KMS-11 (cell line): ENCODE data around the gene RAB33B.

Experiments used
- H2AFZ ChIP-seq: fragments of 200-600 bp; sonication (generic); 2 replicates; pipeline ENCODE4 v1.6.1; 2016; ENCODE audit warnings: antibody characterized with exemption, mixed run types, low read depth
- H3K27ac ChIP-seq: fragments of 200-600 bp; sonication (generic); 2 replicates; pipeline ENCODE4 v1.6.1; 2016; ENCODE audit warnings: mild to moderate bottlenecking, mixed run types
- H3K27me3 ChIP-seq: fragments of 200-600 bp; sonication (generic); 2 replicates; pipeline ENCODE4 v1.6.1; 2017; ENCODE audit warnings: mild to moderate bottlenecking, low read depth, mixed run types, moderate library complexity; ENCODE audit not compliant: insufficient read depth
- H3K36me3 ChIP-seq: fragments of 200-600 bp; sonication (generic); 2 replicates; pipeline ENCODE4 v1.6.1; 2017; ENCODE audit warnings: mild to moderate bottlenecking, mixed run types; ENCODE audit not compliant: insufficient read depth
- H3K4me1 ChIP-seq: fragments of 200-600 bp; sonication (generic); 2 replicates; pipeline ENCODE4 v1.6.1; 2016; ENCODE audit warnings: mild to moderate bottlenecking, low read depth, mixed run types; ENCODE audit not compliant: poor library complexity, severe bottlenecking
- H3K4me2 ChIP-seq: fragments of 200-600 bp; sonication (generic); 2 replicates; pipeline ENCODE4 v1.7.0; 2016; ENCODE audit warnings: mild to moderate bottlenecking, mixed run types
- H3K4me3 ChIP-seq: fragments of 200-600 bp; sonication (generic); IDR thresholded peaks from 2 replicates; pipeline ENCODE4 v1.6.1; 2017; ENCODE audit warnings: low read depth, low read length, mixed read lengths; ENCODE audit not compliant: insufficient read depth
- H3K79me2 ChIP-seq: fragments of 200-600 bp; sonication (generic); 2 replicates; pipeline ENCODE4 v1.6.1; 2016; ENCODE audit warnings: low read depth, mixed run types; ENCODE audit not compliant: insufficient read depth
- H3K9ac ChIP-seq: fragments of 200-600 bp; sonication (generic); 2 replicates; pipeline ENCODE4 v1.6.1; 2016; ENCODE audit warnings: mild to moderate bottlenecking, mixed run types
- H4K20me1 ChIP-seq: fragments of 200-600 bp; sonication (generic); 2 replicates; pipeline ENCODE4 v1.6.1; 2016; ENCODE audit warnings: mild to moderate bottlenecking, mixed run types; ENCODE audit not compliant: insufficient read depth
- TF ChIP-seq, protein P1 (sequence below): fragments of 200-600 bp; sonication (generic); conservative IDR thresholded peaks from 2 replicates; pipeline ENCODE4 v1.6.1; 2017; ENCODE audit warnings: low read depth, mild to moderate bottlenecking, antibody characterized with exemption, low read length, moderate library complexity, mixed read lengths

The RAB33B gene

DNA sequence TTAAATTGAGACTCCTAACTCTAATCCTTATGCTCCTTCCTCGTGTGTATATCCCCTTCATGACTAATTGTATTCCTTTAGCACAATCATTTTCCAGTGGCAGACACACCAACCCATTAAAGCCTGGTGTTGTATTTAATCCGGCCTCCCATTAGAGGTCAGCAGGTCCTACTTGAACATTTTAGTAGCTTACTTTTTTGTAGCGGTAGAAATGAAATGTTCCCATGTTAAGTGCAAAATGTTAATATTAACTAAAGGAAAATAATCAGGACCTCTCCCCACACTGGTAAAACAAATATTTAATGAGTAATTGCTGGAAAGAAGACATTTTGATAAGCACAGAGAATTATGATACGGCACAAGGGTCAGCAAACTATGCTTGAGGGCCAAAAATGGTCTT lies 3.4 kb downstream of the RAB33B start:
- H3K9ac ChIP-seq, result no peak overlapping the region

DNA sequence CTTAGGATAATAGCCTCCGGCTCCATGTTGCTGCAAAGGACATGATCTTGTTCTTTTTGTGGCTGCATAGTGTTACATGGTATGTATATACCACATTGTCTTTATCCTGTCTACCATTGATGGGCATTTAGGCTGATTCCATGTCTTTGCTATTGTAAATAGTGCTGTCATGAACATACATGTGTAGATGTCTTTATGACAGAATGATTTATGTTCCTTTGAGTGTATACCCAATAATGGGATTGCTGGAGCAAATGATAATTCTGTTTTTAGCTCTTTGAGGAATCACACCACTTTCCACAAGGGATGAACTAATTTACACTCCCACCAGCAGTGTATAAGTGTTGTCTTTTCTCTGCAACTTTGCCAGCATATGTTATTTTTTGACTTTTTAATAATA lies 4.6 kb downstream of the RAB33B start:
- H3K79me2 ChIP-seq, result peaks cover 62% of the 10 kb centered on the region; the same call in 1 of the 2 replicates
- no peak overlapping the region for H3K27ac ChIP-seq
- H2AFZ ChIP-seq, result no peak overlapping the region
- no peaks in the 10 kb centered on the region for H3K36me3 ChIP-seq
- no peak overlapping the region for H3K4me2 ChIP-seq
- H4K20me1 ChIP-seq, result no peaks in the 10 kb centered on the region
- no peak overlapping the region for H3K9ac ChIP-seq
- no peaks in the 10 kb centered on the region for H3K27me3 ChIP-seq
- H3K4me1 ChIP-seq, result peaks cover 41% of the 10 kb centered on the region
- TF ChIP-seq, protein P1, sequence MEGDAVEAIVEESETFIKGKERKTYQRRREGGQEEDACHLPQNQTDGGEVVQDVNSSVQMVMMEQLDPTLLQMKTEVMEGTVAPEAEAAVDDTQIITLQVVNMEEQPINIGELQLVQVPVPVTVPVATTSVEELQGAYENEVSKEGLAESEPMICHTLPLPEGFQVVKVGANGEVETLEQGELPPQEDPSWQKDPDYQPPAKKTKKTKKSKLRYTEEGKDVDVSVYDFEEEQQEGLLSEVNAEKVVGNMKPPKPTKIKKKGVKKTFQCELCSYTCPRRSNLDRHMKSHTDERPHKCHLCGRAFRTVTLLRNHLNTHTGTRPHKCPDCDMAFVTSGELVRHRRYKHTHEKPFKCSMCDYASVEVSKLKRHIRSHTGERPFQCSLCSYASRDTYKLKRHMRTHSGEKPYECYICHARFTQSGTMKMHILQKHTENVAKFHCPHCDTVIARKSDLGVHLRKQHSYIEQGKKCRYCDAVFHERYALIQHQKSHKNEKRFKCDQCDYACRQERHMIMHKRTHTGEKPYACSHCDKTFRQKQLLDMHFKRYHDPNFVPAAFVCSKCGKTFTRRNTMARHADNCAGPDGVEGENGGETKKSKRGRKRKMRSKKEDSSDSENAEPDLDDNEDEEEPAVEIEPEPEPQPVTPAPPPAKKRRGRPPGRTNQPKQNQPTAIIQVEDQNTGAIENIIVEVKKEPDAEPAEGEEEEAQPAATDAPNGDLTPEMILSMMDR, result no peak
- H3K4me3 ChIP-seq, result no peak overlapping the region

More for the DNA sequence above, 3.4 kb downstream of the RAB33B start:
- H2AFZ ChIP-seq, result no peak overlapping the region
- peaks cover 43% of the 10 kb centered on the region for H3K4me1 ChIP-seq
- H3K4me3 ChIP-seq, result no peak overlapping the region
- no peak overlapping the region for H3K27ac ChIP-seq
- no peaks in the 10 kb centered on the region for H3K27me3 ChIP-seq
- TF ChIP-seq, protein P1, result no peak
- no peaks in the 10 kb centered on the region for H4K20me1 ChIP-seq
- peaks cover 62% of the 10 kb centered on the region; the same call in 1 of the 2 replicates for H3K79me2 ChIP-seq
- H3K4me2 ChIP-seq, result peak overlapping the region; percentile 66; the same call in 1 of the 2 replicates
- H3K36me3 ChIP-seq, result no peaks in the 10 kb centered on the region

DNA sequence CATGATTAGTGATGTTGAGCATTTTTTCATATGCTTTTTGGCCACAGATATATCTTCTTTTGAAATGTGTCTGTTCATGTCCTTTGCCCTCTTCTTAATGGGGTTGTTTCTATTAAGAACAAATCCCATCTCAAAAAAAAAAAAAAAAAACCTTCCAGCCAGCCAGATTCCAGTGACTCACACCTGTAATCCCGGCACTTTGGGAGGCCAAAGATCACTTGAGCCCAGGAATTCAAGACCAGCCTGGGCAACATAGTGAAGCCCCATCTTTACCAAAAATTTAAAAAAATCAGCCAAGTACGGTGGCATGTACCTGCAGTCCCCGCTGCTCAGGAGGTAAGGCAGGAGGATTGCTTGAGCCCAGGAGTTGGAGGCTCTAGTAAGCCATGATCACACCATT lies 5.1 kb downstream of the RAB33B start:
- no peak overlapping the region for H3K27ac ChIP-seq
- TF ChIP-seq, protein P1, result no peak
- H3K4me2 ChIP-seq, result no peak overlapping the region

DNA sequence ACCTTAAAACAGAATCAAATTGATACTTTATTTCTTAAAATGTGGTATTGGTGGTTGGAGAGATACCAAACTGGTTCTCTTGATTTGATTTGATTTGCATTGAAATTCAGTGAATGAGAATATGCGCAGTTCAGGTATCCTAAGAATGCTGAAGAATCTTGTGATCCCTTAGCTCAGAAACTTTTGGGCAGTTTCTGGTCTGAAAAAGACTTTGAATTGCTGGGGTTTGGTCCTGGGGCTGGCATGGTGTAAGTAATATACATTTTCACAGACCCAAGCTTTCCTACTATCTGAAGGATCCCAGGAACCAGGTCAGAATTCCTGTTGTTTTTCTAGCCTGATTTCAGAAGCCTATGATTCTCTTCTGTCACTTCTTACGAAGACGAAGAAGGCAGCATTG lies 6.6 kb downstream of the RAB33B start:
- H3K27me3 ChIP-seq, result no peaks in the 10 kb centered on the region
- H3K36me3 ChIP-seq, result no peaks in the 10 kb centered on the region
- peaks cover 49% of the 10 kb centered on the region; the same call in 1 of the 2 replicates for H3K79me2 ChIP-seq
- H3K4me2 ChIP-seq, result no peak overlapping the region
- no peak overlapping the region for H3K9ac ChIP-seq
- no peaks in the 10 kb centered on the region for H4K20me1 ChIP-seq
- peaks cover 34% of the 10 kb centered on the region for H3K4me1 ChIP-seq
- no peak overlapping the region for H3K27ac ChIP-seq
- no peak overlapping the region for H2AFZ ChIP-seq
- TF ChIP-seq, protein P1, result no peak
- H3K4me3 ChIP-seq, result no peak overlapping the region

More for the DNA sequence above, 5.1 kb downstream of the RAB33B start:
- Histone ChIP-seq H3K79me2 (peaks cover 62% of the 10 kb centered on the region; the same call in 1 of the 2 replicates), H3K4me3 (no peak overlapping the region), H3K4me1 (peaks cover 41% of the 10 kb centered on the region), H3K36me3 (no peaks in the 10 kb centered on the region), H4K20me1 (no peaks in the 10 kb centered on the region), H3K27me3 (no peaks in the 10 kb centered on the region), H3K9ac (no peak overlapping the region), H2AFZ (no peak overlapping the region)
